NB4 (cell line): ENCODE results near the gene FOXJ1.

Experiments used
- POLR2A ChIP-seq: IDR thresholded peaks from 2 replicates; pipeline ENCODE4 v1.6.1; 2011; ENCODE audit warnings: mild to moderate bottlenecking; ENCODE audit not compliant: insufficient read length; ENCODE audit errors: extremely low read depth
- TF ChIP-seq, protein P1 (sequence below): IDR thresholded peaks from one replicate; pipeline ENCODE4 v1.5.1; 2012; ENCODE audit warnings: low read depth, low read length
- TF ChIP-seq, protein P2 (sequence below): IDR thresholded peaks from 2 replicates; pipeline ENCODE4 v1.6.1; 2011; ENCODE audit warnings: low read depth, low read length

DNA sequence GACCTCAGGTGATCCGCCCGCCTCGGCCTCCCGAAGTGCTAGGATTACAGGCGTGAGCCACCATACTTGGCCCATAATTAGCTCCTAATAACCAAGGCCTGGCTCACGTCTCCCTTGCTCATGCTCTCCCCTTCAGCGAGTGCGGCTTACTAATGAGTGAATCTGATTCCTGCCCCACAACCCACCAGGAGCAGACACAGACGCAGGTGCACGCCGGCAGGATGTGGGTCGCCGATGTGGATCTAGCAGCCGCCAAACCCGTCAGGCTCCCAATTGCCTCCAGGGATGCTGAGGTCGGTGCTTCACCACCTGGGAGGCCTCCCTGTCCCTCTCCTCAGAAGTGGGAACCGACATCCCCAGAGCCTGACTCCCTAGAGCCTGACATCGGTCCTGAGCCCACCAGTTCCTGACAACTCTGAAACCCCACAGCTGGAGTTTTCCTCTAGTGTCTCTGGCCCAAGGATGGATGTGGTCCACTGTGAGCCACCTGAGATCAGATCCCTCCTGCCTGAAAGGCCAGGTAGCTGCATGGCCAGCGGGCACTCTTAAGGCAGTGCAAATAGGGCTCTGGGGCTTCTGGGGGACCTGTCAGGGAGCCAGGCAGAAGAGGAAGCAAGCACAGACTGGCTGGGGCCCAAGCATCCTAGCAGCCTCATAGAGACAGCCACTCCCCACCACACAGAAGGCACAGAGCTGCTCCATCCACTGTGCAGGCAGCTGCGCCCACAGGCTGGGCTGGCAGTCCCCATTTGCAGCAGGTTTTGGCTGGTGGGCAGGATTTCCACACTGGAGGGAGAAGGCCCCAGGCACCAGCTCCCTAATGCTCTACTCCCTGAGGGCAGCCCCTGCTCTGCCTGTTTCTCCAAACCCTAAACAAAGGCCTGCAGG is 48.3 kb downstream of the FOXJ1 start:
- TF ChIP-seq, protein P1, sequence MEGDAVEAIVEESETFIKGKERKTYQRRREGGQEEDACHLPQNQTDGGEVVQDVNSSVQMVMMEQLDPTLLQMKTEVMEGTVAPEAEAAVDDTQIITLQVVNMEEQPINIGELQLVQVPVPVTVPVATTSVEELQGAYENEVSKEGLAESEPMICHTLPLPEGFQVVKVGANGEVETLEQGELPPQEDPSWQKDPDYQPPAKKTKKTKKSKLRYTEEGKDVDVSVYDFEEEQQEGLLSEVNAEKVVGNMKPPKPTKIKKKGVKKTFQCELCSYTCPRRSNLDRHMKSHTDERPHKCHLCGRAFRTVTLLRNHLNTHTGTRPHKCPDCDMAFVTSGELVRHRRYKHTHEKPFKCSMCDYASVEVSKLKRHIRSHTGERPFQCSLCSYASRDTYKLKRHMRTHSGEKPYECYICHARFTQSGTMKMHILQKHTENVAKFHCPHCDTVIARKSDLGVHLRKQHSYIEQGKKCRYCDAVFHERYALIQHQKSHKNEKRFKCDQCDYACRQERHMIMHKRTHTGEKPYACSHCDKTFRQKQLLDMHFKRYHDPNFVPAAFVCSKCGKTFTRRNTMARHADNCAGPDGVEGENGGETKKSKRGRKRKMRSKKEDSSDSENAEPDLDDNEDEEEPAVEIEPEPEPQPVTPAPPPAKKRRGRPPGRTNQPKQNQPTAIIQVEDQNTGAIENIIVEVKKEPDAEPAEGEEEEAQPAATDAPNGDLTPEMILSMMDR: no peak
- TF ChIP-seq POLR2A: no peak
- TF ChIP-seq, protein P2, sequence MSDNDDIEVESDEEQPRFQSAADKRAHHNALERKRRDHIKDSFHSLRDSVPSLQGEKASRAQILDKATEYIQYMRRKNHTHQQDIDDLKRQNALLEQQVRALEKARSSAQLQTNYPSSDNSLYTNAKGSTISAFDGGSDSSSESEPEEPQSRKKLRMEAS: no peak
